ENCODE measurements around the gene ZNF516. TPM values are rescaled to one million over a fixed set of nuclear protein-coding genes. Genes with fewer than 3 reads are reported as not detected.
A peak's percentile ranks its signal among the peaks of the same experiment; 100 is the strongest.

Gene ZNF516
- total RNA-seq, 3 donors from 2014 or later (not counting 1 experiment from before 2014, with no cell fraction given), result 49.1 to 60.0 (median 52.4) TPM

DNA sequence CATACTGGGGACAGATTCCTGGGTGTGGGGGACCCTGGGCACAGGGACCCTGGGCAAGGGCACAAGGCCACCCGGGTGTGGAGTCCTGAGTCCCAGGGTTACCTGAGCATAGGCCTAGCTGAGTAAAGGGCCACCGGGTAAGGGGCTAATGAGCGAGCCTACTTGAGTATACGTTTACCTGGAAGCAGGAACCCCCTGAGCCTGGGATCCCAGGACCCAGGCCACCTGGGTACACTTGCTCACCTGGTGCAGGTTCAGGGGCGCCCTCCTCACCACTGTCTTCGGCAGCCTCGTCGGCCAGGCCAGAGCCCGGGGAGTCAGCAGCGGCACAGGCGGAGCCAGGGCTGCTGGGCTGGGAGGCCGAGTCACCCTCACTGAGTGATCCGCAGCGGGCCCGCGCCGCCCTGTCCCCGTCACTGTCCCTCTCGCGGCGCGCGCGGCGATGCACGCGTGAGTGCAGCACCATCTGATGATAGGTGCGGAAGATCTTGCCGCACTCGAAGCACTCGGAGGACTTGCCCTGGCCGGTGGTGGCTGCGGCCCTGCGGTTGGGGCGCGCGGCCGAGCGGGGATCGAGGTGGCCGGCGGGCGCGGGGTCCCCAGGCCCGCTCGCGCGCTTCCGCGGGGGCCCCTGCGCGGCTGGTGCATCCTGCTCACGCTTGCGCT, 53.9 kb downstream of the ZNF516 start:
- no peak for ATAC-seq
- intact Hi-C loops (cut with micrococcal nuclease), result no loop called here

DNA sequence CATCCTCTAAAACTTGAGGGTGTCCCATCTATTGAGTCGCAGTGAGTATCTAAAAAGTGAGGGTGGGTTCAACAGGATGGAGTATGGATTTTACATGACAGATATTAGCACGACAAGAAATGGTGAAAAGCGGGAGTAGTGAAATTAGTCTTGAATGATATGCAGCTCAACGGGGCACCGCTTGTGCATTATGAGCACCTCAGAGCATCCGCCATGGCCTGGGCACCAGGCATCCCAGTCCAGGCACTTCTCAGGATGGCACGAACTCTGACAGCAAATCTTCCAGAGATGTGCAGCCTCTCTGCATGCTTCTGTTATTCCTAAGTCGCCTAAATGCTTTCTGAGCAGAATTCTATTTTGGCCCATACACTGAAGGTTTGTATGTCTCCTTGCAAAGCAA, 57.1 kb downstream of the ZNF516 start:
- peaks cover 26 to 30% of the 10 kb centered on the region in 2 donors for H3K4me1 Mint-ChIP-seq
- H3K36me3 Mint-ChIP-seq, result no peaks in the 10 kb centered on the region
- H3K9me3 Mint-ChIP-seq, result no peaks in the 10 kb centered on the region
- no peak overlapping the region for H3K4me3 Mint-ChIP-seq
- Histone ChIP-seq H3K36me3 (ENCODE audit: control insufficient read depth, insufficient read depth, low read length) (peaks cover 11% of the 10 kb centered on the region), H3K27ac (ENCODE audit: low read length) (no peak overlapping the region), H3K9me3 (ENCODE audit: control insufficient read depth, insufficient read depth, low read length) (no peaks in the 10 kb centered on the region), H3K4me1 (ENCODE audit: control insufficient read depth, insufficient read depth, low read length) (no peaks in the 10 kb centered on the region), H3K27me3 (ENCODE audit: control insufficient read depth, insufficient read depth, low read length) (no peaks in the 10 kb centered on the region), H3K4me3 (ENCODE audit: low read length) (no peak overlapping the region)
- TF ChIP-seq, protein P1, sequence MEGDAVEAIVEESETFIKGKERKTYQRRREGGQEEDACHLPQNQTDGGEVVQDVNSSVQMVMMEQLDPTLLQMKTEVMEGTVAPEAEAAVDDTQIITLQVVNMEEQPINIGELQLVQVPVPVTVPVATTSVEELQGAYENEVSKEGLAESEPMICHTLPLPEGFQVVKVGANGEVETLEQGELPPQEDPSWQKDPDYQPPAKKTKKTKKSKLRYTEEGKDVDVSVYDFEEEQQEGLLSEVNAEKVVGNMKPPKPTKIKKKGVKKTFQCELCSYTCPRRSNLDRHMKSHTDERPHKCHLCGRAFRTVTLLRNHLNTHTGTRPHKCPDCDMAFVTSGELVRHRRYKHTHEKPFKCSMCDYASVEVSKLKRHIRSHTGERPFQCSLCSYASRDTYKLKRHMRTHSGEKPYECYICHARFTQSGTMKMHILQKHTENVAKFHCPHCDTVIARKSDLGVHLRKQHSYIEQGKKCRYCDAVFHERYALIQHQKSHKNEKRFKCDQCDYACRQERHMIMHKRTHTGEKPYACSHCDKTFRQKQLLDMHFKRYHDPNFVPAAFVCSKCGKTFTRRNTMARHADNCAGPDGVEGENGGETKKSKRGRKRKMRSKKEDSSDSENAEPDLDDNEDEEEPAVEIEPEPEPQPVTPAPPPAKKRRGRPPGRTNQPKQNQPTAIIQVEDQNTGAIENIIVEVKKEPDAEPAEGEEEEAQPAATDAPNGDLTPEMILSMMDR (IDR thresholded peaks at IDR 0.05), result no peak
- H3K27me3 Mint-ChIP-seq (ENCODE audit: low read depth in 2 of 2), result no peaks in the 10 kb centered on the region
- ATAC-seq (no peak), DNase-seq (no peak)
- intact Hi-C loops (cut with micrococcal nuclease), result no loop called here
- no peak overlapping the region for H3K27ac Mint-ChIP-seq
- 95% methylated on average over 8 of the region's 8 CpGs for WGBS (ENCODE audit: insufficient coverage)

More for the DNA sequence above, 53.9 kb downstream of the ZNF516 start:
- DNase-seq, result no peak
- Histone ChIP-seq H3K27ac (ENCODE audit: low read length) (no peak overlapping the region), H3K4me3 (ENCODE audit: low read length) (no peak overlapping the region), H3K9me3 (ENCODE audit: control insufficient read depth, insufficient read depth, low read length) (no peaks in the 10 kb centered on the region), H3K4me1 (ENCODE audit: control insufficient read depth, insufficient read depth, low read length) (no peaks in the 10 kb centered on the region), H3K36me3 (ENCODE audit: control insufficient read depth, insufficient read depth, low read length) (peaks cover 11% of the 10 kb centered on the region), H3K27me3 (ENCODE audit: control insufficient read depth, insufficient read depth, low read length) (no peaks in the 10 kb centered on the region)
- TF ChIP-seq, protein P1 (IDR thresholded peaks at IDR 0.05), result no peak
- Mint-ChIP-seq H3K9me3 (no peaks in the 10 kb centered on the region), H3K27ac (peak overlapping the region in 1 of 2 donors; percentile 35), H3K4me3 (no peak overlapping the region), H3K36me3 (no peaks in the 10 kb centered on the region), H3K4me1 (peaks cover 41 to 42% of the 10 kb centered on the region in 2 donors), H3K27me3 (ENCODE audit: low read depth in 2 of 2) (no peaks in the 10 kb centered on the region)
- WGBS (ENCODE audit: insufficient coverage), result 97% methylated on average over 54 of the region's 54 CpGs

DNA sequence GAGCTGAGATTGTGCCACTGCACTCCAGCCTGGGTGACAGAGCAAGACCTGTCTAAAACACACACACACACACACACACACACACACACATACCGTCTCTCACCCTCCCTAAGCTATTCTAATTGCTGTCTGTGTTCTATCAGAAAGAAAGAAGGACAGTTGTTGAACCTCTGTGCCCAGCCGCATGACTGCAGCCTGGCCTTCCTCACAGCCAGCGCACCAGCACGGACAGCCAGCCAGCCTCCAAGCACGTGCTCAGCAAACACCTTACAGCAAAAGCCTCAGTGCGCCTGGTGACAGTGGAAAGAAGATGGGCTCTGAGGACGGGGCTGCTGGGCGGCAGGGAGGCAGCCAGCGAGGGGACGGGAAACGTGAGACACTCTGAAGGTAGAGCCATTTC, 58.0 kb downstream of the ZNF516 start:
- Histone ChIP-seq H3K27ac (ENCODE audit: low read length) (no peak overlapping the region), H3K36me3 (ENCODE audit: control insufficient read depth, insufficient read depth, low read length) (peaks cover 8% of the 10 kb centered on the region), H3K9me3 (ENCODE audit: control insufficient read depth, insufficient read depth, low read length) (no peaks in the 10 kb centered on the region), H3K4me3 (ENCODE audit: low read length) (no peak overlapping the region), H3K27me3 (ENCODE audit: control insufficient read depth, insufficient read depth, low read length) (no peaks in the 10 kb centered on the region), H3K4me1 (ENCODE audit: control insufficient read depth, insufficient read depth, low read length) (no peaks in the 10 kb centered on the region)
- WGBS (ENCODE audit: insufficient coverage), result 93% methylated on average over 11 of the region's 11 CpGs
- intact Hi-C loops (cut with micrococcal nuclease), result no loop called here
- Mint-ChIP-seq H3K36me3 (no peaks in the 10 kb centered on the region), H3K9me3 (no peaks in the 10 kb centered on the region), H3K4me3 (no peak overlapping the region), H3K4me1 (peaks cover 35 to 39% of the 10 kb centered on the region in 2 donors), H3K27ac (no peak overlapping the region), H3K27me3 (ENCODE audit: low read depth in 2 of 2) (no peaks in the 10 kb centered on the region)
- ATAC-seq (no peak), DNase-seq (no peak)
- TF ChIP-seq, protein P1 (IDR thresholded peaks at IDR 0.05), result no peak

DNA sequence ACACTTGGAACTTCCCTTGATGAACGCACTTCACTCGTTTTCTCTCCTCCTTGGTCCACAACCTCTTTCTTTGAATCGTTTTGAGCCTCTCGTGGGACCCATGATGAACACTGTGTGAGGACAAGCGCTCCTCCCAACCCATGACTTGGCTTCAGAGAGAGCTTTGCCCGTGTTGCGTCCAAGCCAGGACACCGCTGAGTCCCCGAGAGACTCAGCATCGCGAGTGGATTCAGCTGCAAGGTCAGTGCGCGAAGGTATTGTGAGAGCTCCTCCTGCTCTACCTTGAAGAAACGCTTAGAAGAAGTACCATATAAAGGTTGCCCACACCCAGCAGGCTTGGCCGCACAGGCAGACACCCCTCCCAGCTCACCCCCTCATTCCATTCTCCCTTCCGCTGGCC, 58.7 kb downstream of the ZNF516 start:
- Mint-ChIP-seq H3K9me3 (no peaks in the 10 kb centered on the region), H3K27me3 (ENCODE audit: low read depth in 2 of 2) (no peaks in the 10 kb centered on the region), H3K4me3 (no peak overlapping the region), H3K4me1 (peaks cover 40 to 46% of the 10 kb centered on the region in 2 donors), H3K27ac (no peak overlapping the region), H3K36me3 (no peaks in the 10 kb centered on the region)
- TF ChIP-seq, protein P1 (IDR thresholded peaks at IDR 0.05), result no peak
- Histone ChIP-seq H3K36me3 (ENCODE audit: control insufficient read depth, insufficient read depth, low read length) (peaks cover 7% of the 10 kb centered on the region), H3K9me3 (ENCODE audit: control insufficient read depth, insufficient read depth, low read length) (no peaks in the 10 kb centered on the region), H3K4me3 (ENCODE audit: low read length) (no peak overlapping the region), H3K27ac (ENCODE audit: low read length) (no peak overlapping the region), H3K27me3 (ENCODE audit: control insufficient read depth, insufficient read depth, low read length) (no peaks in the 10 kb centered on the region), H3K4me1 (ENCODE audit: control insufficient read depth, insufficient read depth, low read length) (no peaks in the 10 kb centered on the region)
- WGBS (ENCODE audit: insufficient coverage), result 91% methylated on average over 16 of the region's 16 CpGs
- intact Hi-C loops (cut with micrococcal nuclease), result no loop called here
- DNase-seq (no peak), ATAC-seq (no peak)
